Heart left ventricle (tissue), 16 donors: ENCODE measurements around the gene KCNJ12. TPM values are rescaled to one million over a fixed set of nuclear protein-coding genes. Genes with fewer than 3 reads are reported as not detected.
A peak's percentile ranks its signal among the peaks of the same experiment; 100 is the strongest.
"Not testable (repeated sequence)": the region's sequence is repeated elsewhere in the genome, so short reads cannot be mapped to it uniquely, and the experiment has no call there.

Experiments used
- ATAC-seq, 4 donors: fragments of 200-7000 bp; cut with Tn5 transposase; one replicate each; pipeline ENCODE4 v1.9.1; 2020 to 2022; ENCODE audit warnings: moderate library complexity in 4 of 4, mild to moderate bottlenecking in 3 of 4, moderate number of reproducible peaks in 1 of 4
- DNase-seq, 5 donors: peaks; one replicate each; pipeline ENCODE4 v3.0.0-alpha.2; 2020
- H3K27ac ChIP-seq, 12 donors: fragments of 200-600 bp; sonication (generic) in 4 of 12; one replicate each; pipeline versions ENCODE4 v1.5.0 to v1.8.0; 2016 to 2022; ENCODE audit warnings: mild to moderate bottlenecking in 2 of 12
- H3K27me3 ChIP-seq, 9 donors: fragments of 200-600 bp; sonication (generic) in 2 of 9; one replicate each; pipeline versions ENCODE4 v1.5.1 to v1.8.0; 2016 to 2022; ENCODE audit warnings: mild to moderate bottlenecking in 3 of 9
- H3K36me3 ChIP-seq, 9 donors: fragments of 200-600 bp; sonication (generic) in 2 of 9; one replicate each; pipeline versions ENCODE4 v1.5.0 to v1.8.0; 2018 to 2022; ENCODE audit warnings: mild to moderate bottlenecking in 2 of 9
- H3K4me1 ChIP-seq, 12 donors: fragments of 200-600 bp; sonication (generic) in 4 of 12; one replicate each; pipeline versions ENCODE4 v1.5.0 to v1.8.0; 2016 to 2022; ENCODE audit warnings: mild to moderate bottlenecking in 3 of 12
- H3K4me3 ChIP-seq, 12 donors: fragments of 200-600 bp; sonication (generic) in 4 of 12; one replicate each; pipeline versions ENCODE4 v1.5.0 to v1.8.0; 2017 to 2022; ENCODE audit warnings: mild to moderate bottlenecking in 9 of 12, moderate library complexity in 4 of 12
- H3K9me3 ChIP-seq, 12 donors: fragments of 200-600 bp; sonication (generic) in 4 of 12; one replicate each; pipeline versions ENCODE4 v1.5.0 to v1.8.0; 2016 to 2022; ENCODE audit warnings: mild to moderate bottlenecking in 1 of 12
- CTCF ChIP-seq, 12 donors: fragments of 200-600 bp; sonication (generic) in 4 of 12; IDR thresholded peaks; one replicate each; pipeline versions ENCODE4 v1.5.0 to v1.8.0; 2018 to 2022; ENCODE audit warnings: antibody characterized with exemption in 12 of 12, mild to moderate bottlenecking in 5 of 12
- POLR2A ChIP-seq, 2 donors: fragments of 450-650 bp; IDR thresholded peaks; one replicate each; pipeline ENCODE4 v1.6.1; 2017; ENCODE audit warnings: antibody characterized with exemption in 2 of 2, mild to moderate bottlenecking in 2 of 2, moderate library complexity in 2 of 2
- WGBS, 4 donors: extraction: QIAGEN DNeasy Blood & Tissue Kit in 2 of 4; methylation state at CpG; one replicate each; pipeline versions ENCODE4 v1.1.5 to v1.1.7; 2013 to 2018; 5-methylcytosine and 5-hydroxymethylcytosine counted together
- intact Hi-C, 10 donors: fragments of 100-400 bp; cut with DNase I; formaldehyde crosslinking; loops; one replicate each; pipeline versions ENCODE4 v1.11.1 to v1.14.2; 2022
- polyA plus RNA-seq, 2 donors: library from polyadenylated mRNA; stranded (reverse); fragments of 200-250 nt; gene quantifications; one replicate each; pipeline ENCODE4 v1.2.3, GENCODE V29; 2013
- total RNA-seq, 9 donors: library from RNA; depleted of rRNA in 2 of 9; stranded (reverse); fragments of >200 nt in 2 of 9; fragmentation: NEBNext Ultra II Directional in 3 of 9; extraction: Animal tissue kit (Norgen Biotek cat#: 25700) in 3 of 9; gene quantifications; one replicate each; pipeline versions ENCODE4 v1.1.0 to v1.2.4, GENCODE V29; 2016 to 2023
- donor health status: ischemic (EF 13 %, LVEDD 7.1; RV severe dilation, severe dysfunction).
- donor health status: healthy with polysubstance abuse.
- donor health status: DM: no; HTN: yes; CAD: no.
- donor health status: DM: no; HTN: no; CAD: no.
- donor health status: ischemic (EF 25% LVEDD 6.9; RV normal size, moderate dysfunction).
- donor health status: ischemic (EF 25% LVEDD 5.7; RV mildly dilated, moderate dysfunction).
- donor health status: healthy.
- donor health status: DM: yes; HTN: yes; CAD: no.
- donor health status: ischemic (EF 35%, LVEDD 5.7; RV mildly dilated, moderate dysfunction).
- donor health status: nonischemic (EF 11% LVEDD 7.7; RV severe dilation, severe dysfunction).
- donor health status: DM: yes; HTN: yes; CAD: no.
- donor health status: PGD.
- donor health status: ischemic (EF 29% LVEDD 5.4; RV normal size, mild dysfunction).
- donor health status: nonischemic (EF 23%, LVEDD 6.1; RV moderate dilation, normal function).

The KCNJ12 gene
- total and polyA plus RNA-seq, 11 donors, result 6.6 to 24.2 (median 9.0) TPM

GRCh38 chr17:21399474-21400186 lies 23.5 kb downstream of the KCNJ12 start:
- TF ChIP-seq POLR2A (IDR thresholded peaks at IDR 0.05) (no peak), CTCF (IDR thresholded peaks at IDR 0.05) (no peak)
- H3K36me3 ChIP-seq, result no peaks in the 10 kb centered on the region
- H3K9me3 ChIP-seq, result peaks cover 0 to 4% (median 0%) of the 10 kb centered on the region in 12 donors
- ATAC-seq, result no peak
- DNase-seq, result no peak
- H3K4me3 ChIP-seq, result no peak overlapping the region
- intact Hi-C loops, result loop anchor here in 1 of 10 donors (5.0 kb wide), 1 partner anchor 288 kb away; no protein-coding TSS in a partner anchor
- 82 to 86% (median 85%) methylated on average over 13 of the region's 13 CpGs for WGBS, 4 donors
- peaks cover 0 to 32% (median 10%) of the 10 kb centered on the region in 12 donors for H3K4me1 ChIP-seq
- H3K27ac ChIP-seq, result no peak overlapping the region
- no peaks in the 10 kb centered on the region for H3K27me3 ChIP-seq

- intact Hi-C loops, result loop anchor here in 1 of 10 donors (5.0 kb wide), 1 partner anchor 287 kb away; no protein-coding TSS in a partner anchor
- ATAC-seq, H3K27me3 ChIP-seq, H3K36me3 ChIP-seq, H3K9me3 ChIP-seq, DNase-seq, H3K4me3 ChIP-seq, H3K27ac ChIP-seq: not testable (repeated sequence)
- 61 to 72% (median 69%) methylated on average over 5 to 9 of the region's 9 CpGs for WGBS, 4 donors
- H3K4me1 ChIP-seq, result peaks cover 0 to 33% (median 10%) of the 10 kb centered on the region in 12 donors
Observed at GRCh38 chr17:21400187-21400569, 24.0 kb downstream of the KCNJ12 start.

- Histone ChIP-seq H3K27me3 (no peaks in the 10 kb centered on the region), H3K9me3 (peaks cover 0 to 4% (median 0%) of the 10 kb centered on the region in 12 donors), H3K36me3 (no peaks in the 10 kb centered on the region), H3K4me1 (peaks cover 0 to 41% (median 11%) of the 10 kb centered on the region in 12 donors), H3K27ac (no peak overlapping the region), H3K4me3 (no peak overlapping the region)
- intact Hi-C loops, result loop anchor here in 1 of 10 donors (5.0 kb wide), 1 partner anchor 286 kb away; no protein-coding TSS in a partner anchor
- DNase-seq, result no peak
- TF ChIP-seq POLR2A (IDR thresholded peaks at IDR 0.05), result no peak
- TF ChIP-seq CTCF (IDR thresholded peaks at IDR 0.05), result no peak
- 76 to 83% (median 82%) methylated on average over 12 to 15 of the region's 15 CpGs for whole genome bisulfite sequencing, 4 donors
- no peak for ATAC-seq
Observed at GRCh38 chr17:21400816-21401593, 24.8 kb downstream of the KCNJ12 start.

- Histone ChIP-seq H3K4me1 (peaks cover 0 to 41% (median 10%) of the 10 kb centered on the region in 12 donors), H3K27ac (peak overlapping the region in 5 of 12 donors; percentile 0 to 57 (median 29))
- H3K36me3 ChIP-seq, H3K27me3 ChIP-seq, H3K9me3 ChIP-seq, H3K4me3 ChIP-seq: not testable (repeated sequence)
- DNase-seq, result peak in 4 of 5 donors; percentile 51 to 80 (median 76)
- peak; percentile 27 to 82 (median 38) for ATAC-seq
- WGBS, 4 donors, result 54 to 65% (median 63%) methylated on average over 8 of the region's 8 CpGs
- intact Hi-C loops, result loop anchor here in 1 of 10 donors (5.0 kb wide), 1 partner anchor 285 kb away; no protein-coding TSS in a partner anchor
Observed at GRCh38 chr17:21402166-21402571, 26.0 kb downstream of the KCNJ12 start.

- not testable (repeated sequence) for H3K36me3 ChIP-seq, H3K27ac ChIP-seq, H3K4me3 ChIP-seq, H3K27me3 ChIP-seq, H3K9me3 ChIP-seq, DNase-seq, ATAC-seq
- H3K4me1 ChIP-seq, result peaks cover 0 to 36% (median 6%) of the 10 kb centered on the region in 12 donors
- 89 to 94% (median 92%) methylated on average over 3 of the region's 3 CpGs for WGBS, 4 donors
- intact Hi-C loops, result loop anchor here in 1 of 10 donors (5.0 kb wide), 1 partner anchor 284 kb away; no protein-coding TSS in a partner anchor
Observed at GRCh38 chr17:21402926-21403325, 26.8 kb downstream of the KCNJ12 start.

GRCh38 chr17:21404106-21404505 lies 27.9 kb downstream of the KCNJ12 start:
- H3K9me3 ChIP-seq, H3K36me3 ChIP-seq, H3K27me3 ChIP-seq, H3K4me3 ChIP-seq, ATAC-seq: not testable (repeated sequence)
- Histone ChIP-seq H3K4me1 (peaks cover 0 to 36% (median 6%) of the 10 kb centered on the region in 12 donors), H3K27ac (peak overlapping the region in 3 of 12 donors; percentile 11 to 72 (median 68))
- peak in 1 of 5 donors; percentile 16 for DNase-seq
- 74 to 93% (median 82%) methylated on average over 3 to 8 of the region's 8 CpGs for WGBS, 4 donors
- intact Hi-C loops, result loop anchor here in 1 of 10 donors (5.0 kb wide), 1 partner anchor 283 kb away; no protein-coding TSS in a partner anchor

- not testable (repeated sequence) for H3K36me3 ChIP-seq, H3K4me3 ChIP-seq, H3K27me3 ChIP-seq, ATAC-seq, H3K9me3 ChIP-seq
- H3K27ac ChIP-seq, result peak overlapping the region in 9 of 12 donors; percentile 11 to 72 (median 56)
- 59 to 65% (median 61%) methylated on average over 6 of the region's 6 CpGs for WGBS, 4 donors
- peaks cover 0 to 36% (median 6%) of the 10 kb centered on the region in 12 donors for H3K4me1 ChIP-seq
- intact Hi-C loops, result loop anchor here in 1 of 10 donors (5.0 kb wide), 1 partner anchor 283 kb away; no protein-coding TSS in a partner anchor
- peak in 1 of 5 donors; percentile 2 for DNase-seq
Observed at GRCh38 chr17:21404539-21404938, 28.4 kb downstream of the KCNJ12 start.
